SH-SY5Y (cell line): ENCODE results near the gene SEMA5B.
A peak's percentile ranks its signal among the peaks of the same experiment; 100 is the strongest.

ENCODE experiments used
- GATA2 ChIP-seq: IDR thresholded peaks from 2 replicates; pipeline ENCODE4 v1.6.1; 2011; ENCODE audit warnings: mild to moderate bottlenecking, low read depth, low read length
- GATA3 ChIP-seq: IDR thresholded peaks from 2 replicates; pipeline ENCODE4 v1.6.1; 2011; ENCODE audit warnings: low read depth, mild to moderate bottlenecking, low read length, moderate library complexity

Gene SEMA5B

DNA sequence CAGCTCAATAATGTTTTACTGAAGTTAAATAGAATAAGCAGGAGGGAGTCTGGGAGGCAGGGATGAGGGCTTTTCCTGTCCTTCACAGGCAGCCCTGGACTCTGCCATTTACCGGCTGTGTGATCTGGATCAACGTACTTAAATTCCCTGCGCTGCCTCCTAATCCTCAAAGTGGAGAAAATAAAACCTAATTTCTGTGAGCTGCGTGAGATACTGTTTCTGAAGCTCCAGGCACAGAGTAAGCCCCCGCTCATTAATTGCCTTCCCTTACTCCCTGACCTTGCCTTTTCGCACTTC, 39.0 kb upstream of the SEMA5B start:
- no peak for TF ChIP-seq GATA2
- no peak for TF ChIP-seq GATA3

DNA sequence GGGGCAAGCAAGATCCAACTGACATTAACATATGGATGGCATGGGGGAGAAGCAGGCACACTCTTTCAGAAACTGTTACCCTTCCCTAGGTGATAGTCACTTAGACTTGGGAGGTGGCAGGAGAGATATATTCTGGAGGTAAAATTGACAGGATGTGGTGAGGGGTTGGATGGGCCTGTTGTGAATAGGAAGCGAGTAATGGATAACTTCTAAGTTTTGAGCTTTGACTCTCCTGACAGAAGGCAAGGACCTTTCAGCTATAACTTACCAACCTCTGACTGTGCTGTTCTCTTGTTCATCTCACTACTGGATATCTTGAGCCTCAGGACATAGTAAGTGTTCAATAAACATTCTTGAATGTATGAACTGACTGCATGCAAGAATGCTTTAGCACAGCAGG, 37.4 kb upstream of the SEMA5B start:
- no peak for TF ChIP-seq GATA2
- TF ChIP-seq GATA3 = no peak

DNA sequence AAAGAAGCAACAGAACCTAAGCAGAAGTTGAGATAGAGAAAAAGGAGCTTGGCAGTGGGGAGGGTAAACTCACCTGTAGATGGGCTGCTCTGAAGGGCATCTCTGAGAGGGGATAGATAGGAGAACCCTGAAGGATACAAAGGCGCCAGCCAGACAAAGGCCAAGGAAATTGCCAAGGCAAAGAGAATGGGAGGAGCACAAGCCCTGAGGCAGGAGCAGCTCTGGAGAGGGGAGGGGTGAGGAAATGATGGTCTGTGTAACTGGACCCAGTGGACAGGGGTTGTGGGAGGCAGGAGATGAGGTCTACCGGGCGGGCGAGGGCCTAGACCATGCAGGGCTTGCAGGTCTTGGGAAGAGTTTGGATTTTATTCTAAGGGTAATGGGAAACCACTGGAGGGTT, 36.9 kb upstream of the SEMA5B start:
- TF ChIP-seq GATA2 (no peak), GATA3 (no peak)

DNA sequence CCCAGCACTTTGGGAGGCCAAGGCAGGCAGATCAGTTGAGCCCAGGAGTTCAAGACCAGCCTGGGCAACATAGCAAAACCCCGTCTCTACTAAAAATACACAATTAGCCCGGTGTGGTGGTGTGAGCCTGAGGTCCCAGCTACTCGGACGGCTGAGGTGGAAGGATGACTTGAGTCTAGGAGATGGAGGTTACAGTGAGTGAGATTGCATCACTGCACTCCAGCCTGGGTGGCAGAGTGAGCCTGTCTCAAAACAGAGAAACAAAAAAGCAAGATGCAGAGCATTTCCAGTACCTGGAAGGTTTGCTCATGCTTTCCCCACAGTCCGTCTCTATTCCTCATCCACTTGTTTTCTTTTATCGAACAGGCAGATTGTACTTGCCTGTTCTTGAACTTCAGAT, 35.5 kb upstream of the SEMA5B start:
- TF ChIP-seq GATA2 = no peak
- TF ChIP-seq GATA3 = no peak

DNA sequence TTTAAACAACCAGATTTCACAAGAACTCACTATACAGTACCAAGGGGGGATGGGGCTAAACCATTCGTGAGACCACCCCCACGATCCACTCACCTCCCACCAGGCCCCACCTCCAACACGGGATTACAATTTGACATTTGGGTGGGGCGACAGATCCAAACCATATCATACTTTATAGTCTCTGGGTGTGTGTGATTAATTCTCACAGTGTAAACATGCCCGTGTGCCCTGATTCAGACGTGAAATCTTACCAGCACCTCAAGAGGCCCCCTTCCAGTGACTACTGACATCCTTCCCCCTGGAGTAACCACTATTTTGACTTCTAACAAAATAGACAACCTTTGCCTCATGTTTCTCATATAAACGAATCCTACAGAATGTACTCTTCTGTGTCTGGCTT, 34.3 kb upstream of the SEMA5B start:
- TF ChIP-seq GATA3 = no peak
- TF ChIP-seq GATA2 = no peak

DNA sequence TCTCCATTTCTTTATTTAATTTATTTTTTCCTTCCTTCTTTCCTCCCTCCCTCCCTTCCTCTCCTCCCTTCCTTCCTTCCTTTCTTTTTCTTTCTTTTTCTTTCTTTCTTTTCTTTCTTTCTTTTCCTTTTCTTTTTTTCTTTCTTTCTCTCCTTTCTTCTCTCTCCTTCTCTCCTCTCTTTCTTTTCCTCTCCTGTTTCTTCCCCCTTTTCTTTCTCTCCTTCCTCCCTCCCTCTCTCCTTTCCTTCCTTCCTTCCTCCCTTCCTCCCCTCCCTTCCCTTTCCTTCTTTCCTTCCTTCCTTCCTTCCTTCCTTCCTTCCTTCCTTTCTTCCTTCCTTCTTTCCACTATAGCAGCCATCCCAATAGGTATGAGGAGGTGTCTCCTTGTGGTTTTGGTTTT, 32.5 kb upstream of the SEMA5B start:
- no peak for TF ChIP-seq GATA2
- no peak for TF ChIP-seq GATA3

DNA sequence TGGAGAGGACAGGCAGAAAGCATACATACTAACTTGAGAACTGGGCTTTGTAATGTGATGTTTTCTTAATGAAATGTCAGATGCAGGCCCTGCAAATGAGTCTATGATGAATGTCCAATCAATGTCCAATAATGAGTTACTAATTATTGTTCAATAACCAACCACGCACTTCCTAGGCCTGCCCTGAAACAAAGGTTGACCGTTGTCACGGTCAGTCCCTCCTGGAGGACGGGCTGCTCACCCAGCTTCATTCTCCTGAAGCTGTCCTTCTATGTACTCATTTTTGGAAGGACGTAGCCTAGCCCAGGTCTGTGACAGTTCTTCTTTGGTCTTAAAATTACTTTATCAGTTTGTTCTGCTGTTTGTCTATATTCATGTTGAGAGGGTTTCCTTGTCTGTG, 30.9 kb upstream of the SEMA5B start:
- TF ChIP-seq GATA2 = no peak
- no peak for TF ChIP-seq GATA3

DNA sequence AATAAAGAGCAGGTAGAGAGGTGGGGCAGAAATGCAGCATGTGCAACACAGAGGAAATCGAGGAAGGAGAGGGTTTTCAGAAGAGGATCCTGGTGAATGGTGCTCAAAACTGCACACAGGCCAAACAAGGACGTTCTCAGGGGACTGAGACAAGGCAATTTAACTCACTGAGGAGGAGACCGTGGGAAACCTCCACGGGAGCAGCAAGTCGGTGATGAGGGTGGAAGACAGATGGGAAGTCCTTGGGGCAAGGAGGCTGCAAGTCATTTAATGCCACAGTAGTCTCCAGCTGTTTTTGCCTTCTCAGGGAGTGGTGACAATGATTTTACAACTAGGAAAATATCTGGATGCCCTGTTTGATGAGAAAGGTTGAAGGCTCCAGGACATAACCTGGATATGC, 27.8 kb upstream of the SEMA5B start:
- TF ChIP-seq GATA2 = no peak
- no peak for TF ChIP-seq GATA3

DNA sequence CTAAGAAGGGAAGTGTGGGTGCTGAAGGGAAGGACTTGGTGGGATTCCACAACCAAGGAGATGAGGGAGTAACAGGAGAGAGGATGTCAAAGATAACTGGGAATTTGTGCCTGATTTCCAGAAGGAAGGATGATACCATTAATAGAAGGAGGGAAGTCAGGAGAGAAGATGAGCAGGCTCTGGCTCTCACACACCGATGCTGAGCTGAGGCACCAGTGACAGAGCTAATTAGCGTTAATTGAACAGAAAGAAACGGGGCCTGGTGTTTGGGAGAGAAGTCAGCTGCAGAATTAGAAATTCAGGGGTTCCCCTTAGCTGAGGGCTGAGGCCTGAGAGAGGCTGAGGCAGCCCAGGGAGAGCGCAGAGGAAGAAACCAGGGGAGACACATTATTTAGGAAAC, 27.4 kb upstream of the SEMA5B start:
- TF ChIP-seq GATA3 (no peak), GATA2 (no peak)

DNA sequence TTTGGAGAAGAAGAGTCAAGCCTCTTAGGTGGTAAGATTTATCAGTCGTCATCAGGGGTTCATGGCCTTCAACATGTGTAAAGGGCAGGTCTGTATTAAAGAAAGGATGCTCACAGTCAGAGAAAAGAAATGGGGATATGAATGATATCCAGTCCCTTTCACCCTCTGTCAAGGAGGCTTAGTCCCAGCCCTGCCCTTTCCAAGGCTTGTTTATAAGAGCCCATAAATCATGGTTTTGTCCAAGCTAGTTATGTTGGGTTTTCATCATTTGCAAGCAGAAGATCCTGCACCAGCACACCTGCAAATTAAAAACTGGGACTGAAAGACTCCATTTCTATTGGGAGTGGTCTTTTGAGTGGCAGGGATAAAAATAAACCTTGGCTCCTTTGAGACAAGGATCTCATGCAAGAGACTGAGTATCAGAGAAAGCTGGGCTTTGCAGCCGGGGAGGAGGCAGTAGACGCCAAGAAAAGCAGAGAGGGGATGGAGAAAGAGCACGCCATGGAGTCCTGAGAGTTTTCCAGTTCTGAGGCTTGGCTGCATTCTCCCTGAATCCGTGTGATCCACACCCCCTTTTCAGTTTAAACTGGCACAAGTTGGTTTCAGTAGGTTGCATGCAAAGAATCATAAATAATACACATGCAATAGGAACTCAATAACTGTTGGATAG, 26.7 kb upstream of the SEMA5B start:
- no peak for TF ChIP-seq GATA3
- TF ChIP-seq GATA2 = no peak

DNA sequence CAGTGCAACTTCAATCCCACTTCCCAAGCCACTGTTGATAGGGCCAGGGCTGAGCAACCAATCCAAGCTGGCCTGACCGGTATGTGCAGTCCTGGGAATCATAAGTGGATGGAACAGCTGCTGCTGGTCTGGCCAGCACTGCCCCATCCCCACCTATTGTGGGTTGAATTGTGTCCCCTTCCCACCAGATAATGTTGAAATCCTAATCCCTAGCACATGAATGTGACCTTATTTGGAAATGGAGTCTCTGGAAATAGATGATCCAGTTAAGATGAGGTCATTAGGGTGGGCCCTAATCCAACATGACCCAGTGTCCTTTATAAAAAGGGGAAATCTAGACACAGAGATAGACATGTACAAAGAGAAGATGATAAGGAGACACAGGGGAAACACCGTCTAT, 25.5 kb upstream of the SEMA5B start:
- no peak for TF ChIP-seq GATA2
- no peak for TF ChIP-seq GATA3

DNA sequence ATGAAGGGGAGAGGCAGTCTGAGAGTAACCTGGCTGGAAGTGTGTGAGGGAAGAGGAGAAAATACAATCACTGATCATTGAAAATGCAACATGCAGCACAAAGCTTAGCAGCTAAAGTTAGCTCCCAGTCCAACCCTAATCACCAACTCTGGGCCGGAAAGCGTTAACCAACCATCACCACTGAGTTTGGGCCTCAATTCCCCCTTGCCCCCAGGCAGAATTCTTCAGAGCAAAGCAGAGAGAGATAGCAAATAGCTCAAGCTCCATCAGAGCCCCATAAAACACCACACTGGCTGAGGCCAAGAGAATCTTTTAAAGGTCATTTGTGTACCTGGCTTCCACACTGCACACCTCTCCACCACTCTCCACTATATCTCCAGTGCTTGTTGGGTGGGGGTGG, 23.1 kb upstream of the SEMA5B start:
- TF ChIP-seq GATA2 = no peak
- TF ChIP-seq GATA3 = no peak

DNA sequence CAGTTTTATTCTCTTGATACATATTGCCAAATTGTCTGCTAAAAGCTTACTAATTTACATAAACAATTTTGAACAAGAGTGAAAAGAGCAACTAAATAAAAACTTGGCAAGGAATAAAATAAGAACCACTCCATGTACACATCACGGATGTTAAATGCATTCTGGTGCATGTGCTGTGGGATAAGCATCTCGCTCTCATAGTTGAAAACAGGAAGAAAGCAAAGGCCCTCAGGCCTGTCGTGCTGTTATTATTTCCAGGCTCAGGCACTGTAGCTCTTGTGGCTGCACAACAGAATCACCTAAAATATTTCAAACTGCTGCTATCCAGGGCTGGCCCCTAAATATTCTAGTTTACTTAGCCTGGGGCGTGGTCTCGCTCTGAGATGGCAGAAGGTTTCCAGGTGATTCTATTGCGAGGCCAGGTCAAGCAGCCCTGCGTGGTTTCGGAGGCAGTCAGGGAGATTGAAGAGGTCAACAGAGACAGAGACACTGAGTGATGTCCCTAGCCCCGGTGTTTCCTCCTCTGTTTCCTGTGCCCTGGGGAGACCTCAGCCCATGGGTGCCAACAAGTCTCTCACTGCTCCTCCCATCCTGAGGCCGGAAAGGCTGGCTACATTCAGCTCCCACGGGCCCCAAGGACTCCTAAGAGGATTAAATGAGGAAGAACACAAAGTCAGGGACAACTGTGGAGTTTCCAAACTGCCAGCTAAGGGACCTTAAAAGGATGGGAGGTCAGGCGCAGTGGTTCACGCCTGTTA, 21.1 kb upstream of the SEMA5B start:
- peak; percentile 80 for TF ChIP-seq GATA3
- TF ChIP-seq GATA2 = peak; percentile 90

DNA sequence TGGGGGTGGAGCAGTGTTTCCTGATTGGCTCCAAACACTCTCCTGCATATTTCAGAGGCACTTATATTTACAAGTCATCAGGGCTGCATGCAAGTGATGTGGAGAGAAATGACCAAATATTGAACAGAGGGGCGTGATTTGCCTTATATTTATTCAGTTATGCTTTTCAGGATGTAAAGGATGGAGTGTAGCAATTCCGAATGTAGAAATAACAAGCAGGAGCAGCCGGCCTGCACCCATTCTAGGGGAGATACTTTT, 19.4 kb upstream of the SEMA5B start:
- TF ChIP-seq GATA3 (no peak), GATA2 (no peak)

DNA sequence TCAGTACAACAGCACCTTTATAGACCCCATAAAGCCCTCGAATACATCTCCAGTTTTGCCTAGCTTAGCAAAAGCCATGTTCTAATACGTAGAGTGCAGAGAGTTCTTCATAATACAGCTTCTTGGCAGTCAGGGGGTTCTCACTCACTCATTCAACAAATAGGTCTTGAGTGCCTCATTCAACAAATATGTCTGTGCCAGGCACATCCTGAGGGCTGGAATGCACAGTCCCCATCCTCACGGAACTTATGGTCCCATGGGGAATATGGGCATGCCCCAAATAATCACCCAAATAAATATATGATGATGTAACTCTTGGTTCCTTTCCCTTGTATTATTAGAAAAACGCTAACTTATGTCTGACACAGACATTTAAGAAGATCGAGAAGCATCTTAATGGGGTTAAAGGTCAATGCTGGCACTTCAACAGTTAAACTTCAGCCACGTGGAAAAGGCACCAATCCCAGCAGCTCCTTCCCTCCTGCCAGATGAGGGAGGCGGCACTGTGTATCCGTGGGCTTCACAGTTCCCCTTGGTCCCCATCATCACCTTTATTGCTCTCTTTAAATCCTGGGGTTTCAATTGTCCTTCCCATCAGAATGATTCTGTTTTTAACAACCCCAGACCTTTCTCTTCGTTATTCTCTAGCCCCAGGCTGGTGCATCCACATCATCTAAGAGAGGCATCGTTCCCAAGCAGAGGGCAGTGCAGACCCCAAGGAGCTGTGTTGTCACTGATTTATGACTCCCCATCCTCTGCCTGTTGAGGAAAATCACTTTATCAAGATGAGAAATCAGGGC, 18.9 kb upstream of the SEMA5B start:
- peak; percentile 49 for TF ChIP-seq GATA2
- TF ChIP-seq GATA3 = no peak
